Lung (tissue), 12 donors: ENCODE measurements around the gene RBM44. TPM values are rescaled to one million over a fixed set of nuclear protein-coding genes. Genes with fewer than 3 reads are reported as not detected.
"Not testable (repeated sequence)": the region's sequence is repeated elsewhere in the genome, so short reads cannot be mapped to it uniquely, and the experiment has no call there.

Source experiments
- ATAC-seq: fragments of 200-7000 bp; cut with Tn5 transposase; one replicate; pipeline ENCODE4 v1.9.1; 2020; ENCODE audit warnings: moderate number of reproducible peaks; ENCODE audit not compliant: insufficient read depth, low FRiP score
- DNase-seq, 3 donors: peaks; one replicate each; pipeline ENCODE4 v3.0.0-alpha.2; 2013 to 2017
- H3K27ac ChIP-seq, 2 donors: one replicate each; pipeline ENCODE4 v1.5.1; 2013; ENCODE audit warnings: mild to moderate bottlenecking in 2 of 2, moderate library complexity in 2 of 2, control low read depth in 1 of 2, inconsistent platforms in 1 of 2, low read depth in 1 of 2, low read length in 1 of 2
- H3K27me3 ChIP-seq, 3 donors: one replicate each; pipeline ENCODE4 v1.5.1; 2013; ENCODE audit warnings: low read length in 2 of 3; ENCODE audit not compliant: control insufficient read depth in 3 of 3, insufficient read depth in 3 of 3
- H3K36me3 ChIP-seq, 4 donors: one replicate each; pipeline ENCODE4 v1.5.1; 2013; ENCODE audit warnings: low read length in 4 of 4, mild to moderate bottlenecking in 1 of 4, moderate library complexity in 1 of 4; ENCODE audit not compliant: control insufficient read depth in 4 of 4, insufficient read depth in 4 of 4
- H3K4me1 ChIP-seq, 5 donors: one replicate each; pipeline ENCODE4 v1.5.1; 2013; ENCODE audit warnings: low read length in 5 of 5, mild to moderate bottlenecking in 2 of 5, moderate library complexity in 1 of 5; ENCODE audit not compliant: control insufficient read depth in 5 of 5, insufficient read depth in 5 of 5
- H3K4me3 ChIP-seq: one replicate; pipeline ENCODE4 v1.5.1; 2013; ENCODE audit warnings: mild to moderate bottlenecking, control low read depth, moderate library complexity
- H3K9ac ChIP-seq, 2 donors: one replicate each; pipeline ENCODE4 v1.5.1; 2013; ENCODE audit warnings: low read length in 2 of 2, control low read depth in 1 of 2; ENCODE audit not compliant: insufficient read depth in 1 of 2
- H3K9me3 ChIP-seq, 4 donors: one replicate each; pipeline ENCODE4 v1.5.1; 2013; ENCODE audit warnings: low read length in 3 of 4, mild to moderate bottlenecking in 1 of 4, moderate library complexity in 1 of 4; ENCODE audit not compliant: control insufficient read depth in 4 of 4, insufficient read depth in 3 of 4
- CTCF ChIP-seq: IDR thresholded peaks from 2 replicates; pipeline ENCODE4 v1.5.1; 2012; ENCODE audit warnings: mild to moderate bottlenecking; ENCODE audit errors: control extremely low read depth, extremely low read depth
- WGBS, 2 donors: extraction: QIAGEN DNeasy Blood & Tissue Kit; methylation state at CpG; one replicate each; pipeline ENCODE4 v1.1.7; 2013; 5-methylcytosine and 5-hydroxymethylcytosine counted together
- polyA plus RNA-seq, 2 donors: library from polyadenylated mRNA; stranded (reverse); fragments of 200-250 nt; gene quantifications; one replicate each; pipeline ENCODE4 v1.2.1, GENCODE V29; 2013
- total RNA-seq, 2 donors: library from RNA; depleted of rRNA in 1 of 2; stranded (reverse); fragments of >200 nt in 1 of 2; gene quantifications; one replicate each; pipeline ENCODE4 v1.2.1, GENCODE V29; 2014 to 2021
- donor health status: control.
- donor health status: control.
- donor health status: Bipolar disorder and iron deficiency.
- donor health status: healthy.
- donor health status: DM: yes; HTN: yes; CAD: no.

The RBM44 gene
- total and polyA plus RNA-seq, 4 donors = 0.26 to 4.0 (median 0.88) TPM

- Histone ChIP-seq H3K36me3 (peaks cover 16 to 38% (median 21%) of the 10 kb centered on the region in 4 donors), H3K4me3 (no peak overlapping the region), H3K27me3 (no peaks in the 10 kb centered on the region), H3K27ac (no peak overlapping the region), H3K4me1 (no peaks in the 10 kb centered on the region), H3K9ac (no peak overlapping the region), H3K9me3 (no peaks in the 10 kb centered on the region)
- no peak for TF ChIP-seq CTCF
- WGBS, 2 donors = 93 to 94% methylated on average over 14 of the region's 14 CpGs
- ATAC-seq = no peak
- no peak for DNase-seq
Measured at GRCh38 chr2:237779521-237779920, 19.1 kb upstream of the RBM44 start.

- Histone ChIP-seq H3K9me3 (peaks cover 0 to 6% (median 3%) of the 10 kb centered on the region in 4 donors), H3K4me3 (no peak overlapping the region), H3K4me1 (no peaks in the 10 kb centered on the region), H3K9ac (no peak overlapping the region), H3K27ac (no peak overlapping the region), H3K36me3 (peaks cover 10 to 33% (median 21%) of the 10 kb centered on the region in 4 donors), H3K27me3 (no peaks in the 10 kb centered on the region)
- no peak for TF ChIP-seq CTCF
- no peak for DNase-seq
- 91 to 94% methylated on average over 7 of the region's 7 CpGs for WGBS, 2 donors
- ATAC-seq = no peak
Measured at GRCh38 chr2:237782181-237782580, 16.4 kb upstream of the RBM44 start.

- not testable (repeated sequence) for H3K4me3 ChIP-seq, H3K9ac ChIP-seq, H3K27me3 ChIP-seq, H3K27ac ChIP-seq, ATAC-seq, DNase-seq, H3K9me3 ChIP-seq, H3K4me1 ChIP-seq
- WGBS, 2 donors = 90 to 91% methylated on average over 2 of the region's 5 CpGs
- H3K36me3 ChIP-seq = peaks cover 5 to 28% (median 17%) of the 10 kb centered on the region in 4 donors
Measured at GRCh38 chr2:237783678-237784077, 14.9 kb upstream of the RBM44 start.

- H3K27ac ChIP-seq = no peak overlapping the region
- TF ChIP-seq CTCF = no peak
- no peak overlapping the region for H3K4me3 ChIP-seq
- no peak overlapping the region for H3K9ac ChIP-seq
- peaks cover 0 to 6% (median 3%) of the 10 kb centered on the region in 4 donors for H3K9me3 ChIP-seq
- H3K4me1 ChIP-seq = no peaks in the 10 kb centered on the region
- H3K36me3 ChIP-seq = peaks cover 0 to 13% (median 4%) of the 10 kb centered on the region in 4 donors
- DNase-seq (no peak), ATAC-seq (no peak)
- WGBS, 2 donors = 96 to 98% methylated on average over 4 of the region's 4 CpGs
- no peaks in the 10 kb centered on the region for H3K27me3 ChIP-seq
Measured at GRCh38 chr2:237786936-237787335, 11.6 kb upstream of the RBM44 start.
